Fibroblast of the conjunctiva (primary cell): ENCODE results near the gene ADCK1.
"Not testable (repeated sequence)": the region's sequence is repeated elsewhere in the genome, so short reads cannot be mapped to it uniquely, and the experiment has no call there.

Source experiments
- DNase-seq: peaks from one replicate; pipeline ENCODE4 v3.0.0-alpha.2; 2010; ENCODE audit warnings: low read depth

ADCK1 gene

GRCh38 chr14:77799863-77800730 is at the start of gene ADCK1:
Gene ADCK1, plus strand, starts transcription at chr14:77800109. Its CDS starts 18,870 bp downstream, at chr14:77818979.
- peak; percentile 55 for DNase-seq

DNA sequence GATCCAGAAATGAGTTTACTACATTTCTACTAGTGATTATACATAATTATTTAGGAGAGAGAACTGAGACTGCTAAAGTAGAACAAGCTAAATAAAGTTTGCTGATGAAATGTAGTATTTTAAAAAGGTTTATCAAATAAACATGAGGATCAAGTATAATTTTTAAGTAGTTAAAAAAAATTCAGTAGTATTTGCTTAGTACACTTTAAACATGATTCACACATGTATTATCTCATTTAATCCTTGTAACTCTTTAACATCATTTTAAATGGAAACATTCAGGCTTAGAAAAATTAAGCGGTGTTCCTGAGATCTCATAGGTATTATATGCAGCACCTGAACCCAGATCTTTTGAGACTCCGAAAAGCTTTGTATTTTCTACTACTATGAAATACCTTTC is 47.6 kb upstream of the ADCK1 start:
- DNase-seq, result no peak

GRCh38 chr14:77752799-77753516 is 47.0 kb upstream of the ADCK1 start:
- DNase-seq, result no peak

GRCh38 chr14:77760381-77761204 is 39.3 kb upstream of the ADCK1 start, which contains the start of gene SNW1:
Gene SNW1, minus strand, starts transcription at chr14:77761156. Its CDS starts 29 bp downstream, at chr14:77761127.
- DNase-seq, result peak; percentile 22

GRCh38 chr14:77761205-77761931 is 38.5 kb upstream of the ADCK1 start:
- peak; percentile 92 for DNase-seq

DNA sequence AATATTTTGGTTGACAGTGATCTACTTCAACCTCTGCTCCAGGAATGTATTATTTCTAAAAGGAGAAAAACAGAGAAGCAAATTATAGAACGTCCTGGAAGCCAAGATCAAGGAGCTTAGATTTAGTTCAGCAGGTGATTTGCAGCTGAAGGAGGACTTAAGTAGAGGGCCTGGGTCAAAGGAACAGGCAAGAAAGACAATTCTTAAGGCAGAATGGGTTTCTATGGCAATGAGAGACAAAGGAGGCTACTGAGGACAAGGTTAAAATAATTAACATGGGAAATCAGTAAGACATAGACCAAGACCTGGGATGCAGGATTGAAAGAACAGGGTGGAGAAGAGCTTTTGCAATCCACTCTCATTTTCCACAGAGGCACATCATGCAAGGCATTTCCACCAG is 36.6 kb upstream of the ADCK1 start:
- DNase-seq, result no peak

- DNase-seq, result no peak
Observed at GRCh38 chr14:77763978-77764377, 35.9 kb upstream of the ADCK1 start.

DNA sequence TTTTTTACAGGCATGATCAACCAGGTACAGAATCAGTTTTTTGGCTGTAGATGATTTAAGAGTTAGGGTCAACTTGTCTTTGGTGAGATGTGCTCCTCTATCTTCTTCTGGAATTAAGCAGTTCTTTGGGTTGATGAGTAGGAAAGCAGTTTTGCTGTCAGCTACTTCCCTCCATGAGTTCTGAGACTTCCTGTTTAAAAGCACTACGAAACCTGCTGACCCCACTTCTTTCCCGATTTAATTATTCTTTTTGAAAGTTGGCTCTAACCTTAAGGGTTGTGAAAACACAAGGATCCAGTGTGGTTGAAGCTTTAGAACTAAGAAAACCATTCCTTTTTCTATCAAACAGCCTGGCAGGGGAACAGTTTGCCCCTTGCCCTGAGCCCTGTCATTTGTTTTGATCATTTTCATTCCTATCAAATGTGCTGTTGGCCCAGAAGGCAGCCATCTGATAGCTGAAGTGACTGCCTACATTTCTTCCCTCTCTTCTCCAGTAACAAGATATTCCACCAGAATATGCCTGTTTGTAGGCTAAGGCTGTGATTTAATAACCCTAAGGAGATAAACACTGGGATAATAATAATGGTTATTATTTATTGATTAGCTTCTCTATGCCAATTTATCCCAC is 31.4 kb upstream of the ADCK1 start:
- DNase-seq, result not testable (repeated sequence)

DNA sequence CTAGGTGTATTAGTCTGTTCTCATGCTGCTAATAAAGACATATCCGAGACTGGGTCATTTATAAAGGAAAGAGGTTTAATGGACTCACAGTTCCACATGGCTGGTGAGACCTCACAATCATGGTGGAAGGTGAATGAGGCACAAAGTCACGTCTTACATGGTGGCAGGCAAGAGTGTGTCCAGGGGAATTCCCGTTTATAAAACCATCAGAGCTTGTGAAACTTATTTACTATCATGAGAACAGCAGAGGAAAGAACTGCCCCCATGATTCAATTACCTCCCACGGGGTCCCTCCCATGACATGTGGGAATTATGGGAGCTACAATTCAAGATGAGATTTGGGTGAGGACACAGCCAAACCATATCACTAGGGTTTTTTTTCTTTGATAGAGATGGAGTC is 25.9 kb upstream of the ADCK1 start:
- DNase-seq, result not testable (repeated sequence)

DNA sequence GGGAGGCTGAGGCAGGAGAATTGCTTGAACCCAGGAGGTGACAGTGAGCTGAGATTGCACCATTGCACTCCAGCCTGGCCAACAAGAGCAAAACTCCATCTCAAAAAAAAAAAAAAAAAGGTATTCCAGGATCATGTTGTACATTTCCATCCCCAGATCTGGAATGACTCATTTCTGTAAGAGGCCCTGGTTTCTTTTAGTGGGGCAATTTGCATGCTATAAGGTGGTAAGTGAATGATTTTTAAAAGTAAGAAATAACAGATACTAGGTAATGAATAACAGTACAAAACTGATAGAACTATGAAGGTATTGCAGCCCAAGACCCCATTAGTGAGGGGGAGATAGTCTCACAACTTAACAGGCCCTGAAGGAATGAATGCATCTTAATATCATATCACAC is 17.7 kb upstream of the ADCK1 start:
- no peak for DNase-seq

GRCh38 chr14:77786148-77786547 is 13.8 kb upstream of the ADCK1 start:
- DNase-seq, result no peak

- DNase-seq, result no peak
Observed at GRCh38 chr14:77790566-77791224, 9.2 kb upstream of the ADCK1 start.

DNA sequence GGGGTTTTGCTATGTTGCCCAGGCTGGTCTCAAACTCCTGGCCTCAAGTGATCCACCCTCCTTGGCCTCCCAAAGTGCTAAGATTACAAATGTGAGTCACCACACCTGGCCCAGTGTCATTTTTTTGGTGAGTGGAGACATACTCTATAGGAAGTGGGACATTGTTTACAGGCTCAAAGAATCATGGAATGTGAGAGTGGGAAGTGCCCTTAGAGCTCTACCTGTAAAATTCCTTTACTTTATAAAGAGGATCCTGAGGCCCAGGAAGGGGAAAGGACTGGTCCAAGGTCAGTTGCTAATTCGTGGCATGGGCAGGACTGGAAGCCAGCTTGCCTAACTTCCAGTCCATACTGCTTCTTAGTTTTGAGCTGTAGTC is 8.7 kb upstream of the ADCK1 start:
- no peak for DNase-seq

- DNase-seq, result not testable (repeated sequence)
Observed at GRCh38 chr14:77793255-77793654, 6.7 kb upstream of the ADCK1 start.

- DNase-seq, result no peak
Observed at GRCh38 chr14:77794357-77794756, 5.6 kb upstream of the ADCK1 start.

DNA sequence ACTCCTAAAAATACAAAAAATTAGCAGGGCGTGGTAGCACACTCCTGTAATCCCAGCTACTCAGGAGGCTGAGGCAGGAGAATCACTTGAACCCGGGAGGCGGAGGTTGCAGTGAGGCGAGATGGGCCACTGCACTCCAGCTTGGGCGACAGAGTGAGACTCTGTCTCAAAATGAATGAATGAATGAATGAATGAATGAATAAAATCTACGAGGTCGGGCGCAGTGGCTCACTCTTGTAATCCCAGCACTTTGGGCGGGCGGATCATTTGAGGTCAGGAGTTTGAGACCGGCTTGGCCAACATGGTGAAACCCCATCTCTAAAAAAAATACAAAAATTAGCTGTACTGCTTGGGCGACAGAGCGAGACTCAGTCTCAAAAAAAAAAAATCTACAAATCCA is 453 bp upstream of the ADCK1 start:
- not testable (repeated sequence) for DNase-seq

- no peak for DNase-seq
Observed at GRCh38 chr14:77800814-77801213, 905 bp downstream of the ADCK1 start.

DNA sequence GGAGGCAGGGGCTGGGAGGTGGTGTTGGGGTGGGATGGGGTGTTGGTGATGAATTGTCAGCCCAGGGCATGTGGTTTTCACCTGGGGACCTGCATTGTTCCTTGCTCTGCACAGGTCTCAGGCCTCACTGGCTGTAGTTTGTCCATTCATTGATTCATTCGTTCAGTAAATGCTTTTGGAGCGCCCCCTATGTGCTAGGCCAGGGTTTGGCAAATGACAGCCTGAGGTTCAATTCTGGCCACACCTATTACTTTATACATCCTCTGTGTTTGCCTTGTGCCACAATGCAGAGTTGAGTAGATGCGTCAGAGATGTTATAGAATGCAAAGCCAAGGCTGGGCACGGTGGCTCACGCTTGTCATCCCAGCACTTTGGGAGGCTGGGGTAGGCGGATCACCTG is 4.7 kb downstream of the ADCK1 start:
- no peak for DNase-seq

DNA sequence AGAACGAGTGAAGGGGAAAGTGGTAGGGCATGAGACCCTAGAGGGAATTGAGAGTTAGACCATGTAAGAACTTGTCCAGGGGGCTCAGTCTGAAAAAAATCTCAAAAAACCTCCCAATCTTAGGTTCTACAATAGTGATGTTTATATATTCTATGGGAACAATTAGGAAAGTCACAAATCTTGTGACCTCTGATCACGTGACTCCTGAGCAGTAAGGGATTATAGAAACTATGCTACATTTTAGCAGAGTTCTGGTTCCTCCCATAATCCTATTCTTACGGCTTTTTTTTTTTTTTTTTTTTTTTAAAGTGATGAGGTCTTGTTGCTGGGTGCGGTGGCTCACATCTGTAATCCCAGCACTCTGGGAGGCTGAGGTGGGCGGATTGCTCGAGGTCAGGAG is 5.8 kb downstream of the ADCK1 start:
- DNase-seq, result no peak

GRCh38 chr14:77808250-77808649 is 8.3 kb downstream of the ADCK1 start:
- DNase-seq, result no peak

DNA sequence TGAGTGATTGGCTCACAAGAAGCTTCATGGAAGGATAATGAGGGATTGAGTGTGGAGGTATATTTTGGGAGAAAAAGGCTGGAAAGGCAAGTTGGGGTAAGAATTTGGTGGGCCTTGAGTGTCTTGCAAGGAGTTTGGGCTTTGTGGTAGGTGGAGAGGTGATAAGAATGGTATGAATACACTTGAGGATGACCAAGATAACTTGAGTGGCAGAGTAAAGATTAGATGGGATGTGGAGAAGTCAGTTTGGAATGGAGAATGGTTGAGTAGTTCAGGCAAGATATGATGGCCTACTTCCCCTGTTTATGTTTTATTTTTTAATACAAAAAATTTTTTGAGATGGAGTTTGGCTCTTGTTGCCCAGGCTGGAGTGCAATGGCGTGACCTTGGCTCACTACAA is 9.1 kb downstream of the ADCK1 start:
- DNase-seq, result no peak
